GM12878 (cell line): ENCODE results near the gene IL20RA.

ENCODE experiments used
- ASH2L ChIP-seq: fragments of 300-600, 200-600 bp; sonication (generic); IDR thresholded peaks from 2 replicates; pipeline ENCODE4 v1.6.1; 2017; ENCODE audit warnings: low read depth, mild to moderate bottlenecking, borderline replicate concordance
- BHLHE40 ChIP-seq, 2 experiments: fragments of 450-650 bp in 1 of 2; IDR thresholded peaks; 2 replicates each; pipeline ENCODE4 v1.6.1; 2011 to 2017; ENCODE audit warnings: low read depth in 2 of 2, borderline replicate concordance in 1 of 2, improper control_type of control experiment in 1 of 2, low read length in 1 of 2, mild to moderate bottlenecking in 1 of 2
- CBX5 ChIP-seq: sonication (generic); IDR thresholded peaks from 2 replicates; pipeline ENCODE4 v1.6.1; 2016; ENCODE audit warnings: low read depth, moderate library complexity, mild to moderate bottlenecking, inconsistent platforms
- HDAC2 ChIP-seq: fragments of 200-600 bp; sonication (generic); IDR thresholded peaks from 2 replicates; pipeline ENCODE4 v1.6.1; 2017
- POLR2A ChIP-seq: IDR thresholded peaks from 2 replicates; pipeline ENCODE4 v1.6.1; 2011; ENCODE audit warnings: low read depth, mild to moderate bottlenecking, low read length
- RFX5 ChIP-seq: IDR thresholded peaks from 2 replicates; pipeline ENCODE4 v1.6.1; 2011; ENCODE audit warnings: low read depth, low read length, improper control_type of control experiment
- TARDBP ChIP-seq: IDR thresholded peaks from 2 replicates; pipeline ENCODE4 v1.6.1; 2016; ENCODE audit warnings: borderline replicate concordance
- YY1 ChIP-seq: IDR thresholded peaks from 2 replicates; pipeline ENCODE4 v1.6.1; 2011; ENCODE audit warnings: low read depth, mild to moderate bottlenecking, low read length
- TF ChIP-seq, protein P1 (sequence below), 3 experiments: IDR thresholded peaks in 2 of 3; conservative IDR thresholded peaks in 1 of 3; 2 replicates each; pipeline ENCODE4 v1.5.1; 2011; ENCODE audit warnings: low read depth in 3 of 3, low read length in 3 of 3, mild to moderate bottlenecking in 3 of 3, control low read depth in 2 of 3, moderate library complexity in 2 of 3, inconsistent platforms in 1 of 3, mixed read lengths in 1 of 3; ENCODE audit not compliant: control insufficient read depth in 2 of 3, insufficient read depth in 1 of 3; ENCODE audit errors: extremely low read depth in 1 of 3
- TF ChIP-seq, protein P2 (sequence below): IDR thresholded peaks from 2 replicates; pipeline ENCODE4 v1.6.1; 2012; ENCODE audit warnings: low read length, inconsistent platforms

DNA sequence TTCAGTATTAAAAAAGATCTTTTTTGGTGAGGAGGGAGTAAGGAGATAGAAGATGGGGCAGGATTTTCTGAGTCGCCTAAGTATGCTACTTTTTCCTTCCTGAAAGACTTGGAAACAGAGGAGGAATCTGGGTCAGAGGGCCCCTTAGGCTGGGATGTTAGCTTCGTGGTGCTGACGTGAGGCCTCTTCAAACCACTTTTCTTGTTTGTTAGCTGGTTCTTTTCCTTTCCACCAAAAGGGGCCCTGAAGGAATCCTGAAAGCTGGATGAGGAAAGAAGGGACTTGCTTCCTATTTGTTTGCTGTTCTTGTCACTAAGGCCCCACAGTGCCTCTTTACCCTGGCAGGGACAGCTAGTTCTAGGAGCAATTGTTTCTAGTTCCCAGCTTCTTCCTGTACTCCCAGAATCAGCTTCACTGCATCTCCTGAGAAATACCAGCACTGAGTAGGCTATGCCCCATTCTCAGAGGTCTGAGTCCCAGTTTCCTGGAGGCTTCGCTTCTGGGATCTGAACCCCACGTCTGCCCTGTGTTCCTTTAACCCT, 2.2 kb upstream of the IL20RA start:
- TF ChIP-seq RFX5, result no peak
- no peak for TF ChIP-seq TARDBP
- no peak for TF ChIP-seq POLR2A
- TF ChIP-seq ASH2L, result no peak
- TF ChIP-seq, protein P1, sequence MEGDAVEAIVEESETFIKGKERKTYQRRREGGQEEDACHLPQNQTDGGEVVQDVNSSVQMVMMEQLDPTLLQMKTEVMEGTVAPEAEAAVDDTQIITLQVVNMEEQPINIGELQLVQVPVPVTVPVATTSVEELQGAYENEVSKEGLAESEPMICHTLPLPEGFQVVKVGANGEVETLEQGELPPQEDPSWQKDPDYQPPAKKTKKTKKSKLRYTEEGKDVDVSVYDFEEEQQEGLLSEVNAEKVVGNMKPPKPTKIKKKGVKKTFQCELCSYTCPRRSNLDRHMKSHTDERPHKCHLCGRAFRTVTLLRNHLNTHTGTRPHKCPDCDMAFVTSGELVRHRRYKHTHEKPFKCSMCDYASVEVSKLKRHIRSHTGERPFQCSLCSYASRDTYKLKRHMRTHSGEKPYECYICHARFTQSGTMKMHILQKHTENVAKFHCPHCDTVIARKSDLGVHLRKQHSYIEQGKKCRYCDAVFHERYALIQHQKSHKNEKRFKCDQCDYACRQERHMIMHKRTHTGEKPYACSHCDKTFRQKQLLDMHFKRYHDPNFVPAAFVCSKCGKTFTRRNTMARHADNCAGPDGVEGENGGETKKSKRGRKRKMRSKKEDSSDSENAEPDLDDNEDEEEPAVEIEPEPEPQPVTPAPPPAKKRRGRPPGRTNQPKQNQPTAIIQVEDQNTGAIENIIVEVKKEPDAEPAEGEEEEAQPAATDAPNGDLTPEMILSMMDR (IDR thresholded peaks at IDR 0.05 in 2 of 3, conservative IDR thresholded peaks at IDR 0.05 in 1 of 3; ENCODE audit: control insufficient read depth in 2 of 3, extremely low read depth in 1 of 3, insufficient read depth in 1 of 3, low read depth in 3 of 3, low read length in 3 of 3), result no peak
- no peak for TF ChIP-seq YY1
- TF ChIP-seq CBX5, result no peak
- no peak for TF ChIP-seq HDAC2
- no peak for TF ChIP-seq BHLHE40 (IDR thresholded peaks at IDR 0.05; ENCODE audit: borderline replicate concordance in 1 of 2, low read depth in 2 of 2, low read length in 1 of 2)
- TF ChIP-seq, protein P2, sequence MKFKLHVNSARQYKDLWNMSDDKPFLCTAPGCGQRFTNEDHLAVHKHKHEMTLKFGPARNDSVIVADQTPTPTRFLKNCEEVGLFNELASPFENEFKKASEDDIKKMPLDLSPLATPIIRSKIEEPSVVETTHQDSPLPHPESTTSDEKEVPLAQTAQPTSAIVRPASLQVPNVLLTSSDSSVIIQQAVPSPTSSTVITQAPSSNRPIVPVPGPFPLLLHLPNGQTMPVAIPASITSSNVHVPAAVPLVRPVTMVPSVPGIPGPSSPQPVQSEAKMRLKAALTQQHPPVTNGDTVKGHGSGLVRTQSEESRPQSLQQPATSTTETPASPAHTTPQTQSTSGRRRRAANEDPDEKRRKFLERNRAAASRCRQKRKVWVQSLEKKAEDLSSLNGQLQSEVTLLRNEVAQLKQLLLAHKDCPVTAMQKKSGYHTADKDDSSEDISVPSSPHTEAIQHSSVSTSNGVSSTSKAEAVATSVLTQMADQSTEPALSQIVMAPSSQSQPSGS, result no peak
